GM12892 (cell line): Measurements from ENCODE around the gene WDR36.

Experiments used
- POLR2A ChIP-seq: IDR thresholded peaks from 2 replicates; pipeline ENCODE4 v1.6.1; 2011; ENCODE audit warnings: low read depth, low read length, control low read depth
- POLR2AphosphoS5 ChIP-seq: IDR thresholded peaks from 2 replicates; pipeline ENCODE4 v1.6.1; 2011; ENCODE audit warnings: low read depth, low read length, control low read depth
- TAF1 ChIP-seq: IDR thresholded peaks from 2 replicates; pipeline ENCODE4 v1.6.1; 2011; ENCODE audit warnings: low read depth, mild to moderate bottlenecking, control low read depth, low read length, borderline replicate concordance

GRCh38 chr5:111132076-111132475 is 39.9 kb downstream of the WDR36 start:
- TF ChIP-seq POLR2A = no peak
- no peak for TF ChIP-seq TAF1
- no peak for TF ChIP-seq POLR2AphosphoS5
